Right atrium auricular region (tissue), 2 donors: Measurements from ENCODE around the gene SSC4D. TPM values are rescaled to one million over a fixed set of nuclear protein-coding genes. Genes with fewer than 3 reads are reported as not detected.
"Not testable (repeated sequence)": the region's sequence is repeated elsewhere in the genome, so short reads cannot be mapped to it uniquely, and the experiment has no call there.

Experiments
- DNase-seq: peaks from one replicate; pipeline ENCODE4 v3.0.0-alpha.2; 2019; ENCODE audit warnings: low spot score
- H3K27ac ChIP-seq, 2 donors: fragments of 200-600 bp; sonication (generic); 1 replicate in 1 of 2; 2 replicates in 1 of 2; pipeline ENCODE4 v1.5.1; 2016 to 2019
- H3K27me3 ChIP-seq, 2 donors: fragments of 200-600 bp; sonication (generic); one replicate each; pipeline versions ENCODE4 v1.5.1 to v1.6.0; 2017 to 2019
- H3K36me3 ChIP-seq: fragments of 200-600 bp; sonication (generic); one replicate; pipeline ENCODE4 v1.5.1; 2016
- H3K4me1 ChIP-seq, 2 donors: fragments of 200-600 bp; sonication (generic); one replicate each; pipeline versions ENCODE4 v1.5.1 to v1.6.0; 2017 to 2019
- H3K4me3 ChIP-seq, 2 donors: fragments of 200-600 bp; sonication (generic); 1 replicate in 1 of 2; 2 replicates in 1 of 2; pipeline ENCODE4 v1.5.1; 2017 to 2019; ENCODE audit warnings: mild to moderate bottlenecking in 1 of 2, moderate library complexity in 1 of 2
- H3K9me3 ChIP-seq, 2 donors: fragments of 200-600 bp; sonication (generic); one replicate each; pipeline ENCODE4 v1.5.1; 2019
- total RNA-seq, 2 donors: library from RNA; depleted of rRNA; stranded (reverse); fragments of >200 nt; gene quantifications; one replicate each; pipeline ENCODE4 v1.1.0, GENCODE V29; 2016
- TF ChIP-seq, protein P1 (sequence below), 2 donors: fragments of 200-600 bp; sonication (generic); IDR thresholded peaks; one replicate each; pipeline ENCODE4 v1.5.1; 2019; ENCODE audit warnings: antibody characterized with exemption in 2 of 2

The SSC4D gene
- total RNA-seq, 2 donors from 2014 or later = 0.35 to 0.37 TPM

GRCh38 chr7:76400248-76400647 lies 9.2 kb downstream of the SSC4D start:
- Histone ChIP-seq H3K4me1 (peaks cover 0 to 13% of the 10 kb centered on the region in 2 donors), H3K36me3 (no peaks in the 10 kb centered on the region), H3K27me3 (no peaks in the 10 kb centered on the region), H3K27ac (no peak overlapping the region), H3K4me3 (no peak overlapping the region), H3K9me3 (no peaks in the 10 kb centered on the region)
- no peak for DNase-seq
- TF ChIP-seq, protein P1, sequence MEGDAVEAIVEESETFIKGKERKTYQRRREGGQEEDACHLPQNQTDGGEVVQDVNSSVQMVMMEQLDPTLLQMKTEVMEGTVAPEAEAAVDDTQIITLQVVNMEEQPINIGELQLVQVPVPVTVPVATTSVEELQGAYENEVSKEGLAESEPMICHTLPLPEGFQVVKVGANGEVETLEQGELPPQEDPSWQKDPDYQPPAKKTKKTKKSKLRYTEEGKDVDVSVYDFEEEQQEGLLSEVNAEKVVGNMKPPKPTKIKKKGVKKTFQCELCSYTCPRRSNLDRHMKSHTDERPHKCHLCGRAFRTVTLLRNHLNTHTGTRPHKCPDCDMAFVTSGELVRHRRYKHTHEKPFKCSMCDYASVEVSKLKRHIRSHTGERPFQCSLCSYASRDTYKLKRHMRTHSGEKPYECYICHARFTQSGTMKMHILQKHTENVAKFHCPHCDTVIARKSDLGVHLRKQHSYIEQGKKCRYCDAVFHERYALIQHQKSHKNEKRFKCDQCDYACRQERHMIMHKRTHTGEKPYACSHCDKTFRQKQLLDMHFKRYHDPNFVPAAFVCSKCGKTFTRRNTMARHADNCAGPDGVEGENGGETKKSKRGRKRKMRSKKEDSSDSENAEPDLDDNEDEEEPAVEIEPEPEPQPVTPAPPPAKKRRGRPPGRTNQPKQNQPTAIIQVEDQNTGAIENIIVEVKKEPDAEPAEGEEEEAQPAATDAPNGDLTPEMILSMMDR (IDR thresholded peaks at IDR 0.05) = no peak

DNA sequence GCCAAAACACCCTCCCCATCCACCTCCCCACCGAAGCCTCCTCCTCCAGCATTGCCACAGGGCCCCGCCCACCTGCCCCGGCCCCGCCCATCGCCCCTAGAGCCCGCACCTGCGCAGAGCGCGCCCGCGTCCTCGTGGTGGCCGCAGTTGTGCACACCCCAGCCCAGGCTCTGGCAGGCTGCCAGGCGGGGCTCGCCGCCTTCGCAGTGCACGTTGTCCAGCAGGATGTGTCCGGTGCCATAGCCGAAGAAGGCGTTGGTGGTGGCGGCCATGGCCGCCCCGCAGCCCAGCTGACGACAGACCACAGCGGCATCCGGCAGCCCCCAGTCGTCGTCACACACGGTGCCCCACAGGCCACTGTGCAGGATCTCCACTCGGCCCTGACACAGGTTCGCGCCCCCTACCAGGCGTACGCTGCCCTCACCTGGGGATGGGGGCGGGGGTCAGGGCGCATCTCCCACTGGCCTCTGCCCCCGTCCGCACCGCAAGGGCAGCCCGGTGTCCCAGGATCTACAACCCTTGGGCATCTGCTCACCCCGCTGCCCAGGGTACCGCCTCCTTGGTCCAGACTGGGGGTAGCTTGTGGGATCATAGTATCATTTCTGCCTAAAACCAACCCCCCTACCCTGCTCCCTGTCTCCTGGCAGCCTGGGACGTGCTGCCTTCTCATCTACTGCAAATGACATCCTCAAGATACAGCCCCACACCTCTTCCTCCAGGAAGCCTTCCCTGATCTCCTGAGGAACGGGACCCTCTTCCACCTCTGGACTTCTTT lies 11.9 kb downstream of the SSC4D start:
- H3K4me1 ChIP-seq = peaks cover 0 to 24% of the 10 kb centered on the region in 2 donors
- H3K36me3 ChIP-seq = no peaks in the 10 kb centered on the region
- TF ChIP-seq, protein P1 (IDR thresholded peaks at IDR 0.05) = no peak
- no peaks in the 10 kb centered on the region for H3K27me3 ChIP-seq
- no peak overlapping the region for H3K27ac ChIP-seq
- DNase-seq = peak; percentile 76
- H3K9me3 ChIP-seq = no peaks in the 10 kb centered on the region
- peak overlapping the region; percentile 37 to 57 for H3K4me3 ChIP-seq

GRCh38 chr7:76396864-76397263 lies 12.6 kb downstream of the SSC4D start:
- Histone ChIP-seq H3K36me3 (no peaks in the 10 kb centered on the region), H3K4me1 (peaks cover 0 to 26% of the 10 kb centered on the region in 2 donors), H3K27me3 (no peaks in the 10 kb centered on the region), H3K4me3 (peak overlapping the region in 1 of 2 donors; percentile 57), H3K27ac (no peak overlapping the region), H3K9me3 (no peaks in the 10 kb centered on the region)
- DNase-seq = no peak
- TF ChIP-seq, protein P1 (IDR thresholded peaks at IDR 0.05) = no peak

DNA sequence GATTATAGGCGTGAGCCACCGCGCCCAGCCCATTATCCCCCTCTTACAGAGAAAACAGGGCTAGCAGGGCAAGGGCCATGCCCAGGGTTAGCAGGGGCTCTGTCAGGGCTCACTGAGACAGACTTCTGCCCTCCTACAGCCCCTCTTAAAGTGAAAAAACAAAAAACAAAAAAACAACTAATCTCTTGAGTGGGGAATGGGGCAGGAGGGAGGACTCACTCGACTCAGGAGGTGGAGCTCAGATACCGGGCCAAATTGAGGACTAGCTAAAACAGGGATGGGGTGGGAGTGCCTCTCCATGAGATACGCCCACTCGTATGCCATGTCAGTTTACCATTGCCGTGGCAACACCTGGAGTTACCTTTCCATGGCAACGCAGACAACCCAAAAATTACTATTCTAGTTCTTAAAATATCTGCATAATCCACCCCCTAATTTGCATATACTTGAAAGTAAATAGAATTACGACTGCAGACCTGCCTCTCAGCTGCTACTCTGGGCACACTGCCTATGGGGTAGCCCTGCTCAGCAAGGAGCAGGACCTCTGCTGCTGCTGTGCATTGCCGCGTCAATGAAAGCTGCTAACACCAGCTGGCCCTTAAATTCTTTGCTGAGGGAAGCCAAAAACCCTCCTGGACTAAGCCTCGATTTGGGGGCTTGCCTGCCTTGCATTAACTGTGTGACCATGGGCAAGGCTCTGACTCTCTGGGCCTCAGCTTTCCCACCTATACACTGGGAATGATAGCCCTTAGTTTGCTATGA lies 13.4 kb downstream of the SSC4D start:
- no peak overlapping the region for H3K27ac ChIP-seq
- no peaks in the 10 kb centered on the region for H3K9me3 ChIP-seq
- no peak overlapping the region for H3K4me3 ChIP-seq
- no peak for DNase-seq
- no peaks in the 10 kb centered on the region for H3K36me3 ChIP-seq
- no peaks in the 10 kb centered on the region for H3K27me3 ChIP-seq
- peaks cover 0 to 26% of the 10 kb centered on the region in 2 donors for H3K4me1 ChIP-seq
- TF ChIP-seq, protein P1 (IDR thresholded peaks at IDR 0.05) = no peak

- not testable (repeated sequence) for H3K27me3 ChIP-seq, DNase-seq, H3K27ac ChIP-seq, H3K4me3 ChIP-seq, H3K36me3 ChIP-seq, H3K9me3 ChIP-seq
- peaks cover 0 to 26% of the 10 kb centered on the region in 2 donors for H3K4me1 ChIP-seq
These were observed 13.9 kb downstream of the SSC4D start for GRCh38 chr7:76395605-76395964.

DNA sequence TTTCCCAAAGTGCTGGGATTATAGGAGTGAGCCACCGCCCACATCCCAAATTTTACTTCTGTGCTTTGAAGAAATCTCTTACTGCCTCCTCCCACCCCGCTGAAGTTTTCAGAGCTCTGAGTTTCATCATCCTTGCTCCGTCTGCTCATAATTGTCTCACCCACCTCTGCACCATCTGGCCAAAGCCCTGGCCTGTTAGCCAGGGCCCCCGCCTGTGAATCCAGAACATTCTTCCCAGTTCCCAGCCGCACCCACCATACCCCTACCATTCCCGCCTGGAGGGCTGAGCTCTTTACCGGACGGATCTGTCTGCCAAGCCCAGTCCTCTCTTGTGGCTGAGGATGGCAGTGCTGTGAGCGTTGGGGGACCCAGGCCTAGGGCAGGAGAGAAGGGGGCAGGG lies 14.5 kb downstream of the SSC4D start:
- no peaks in the 10 kb centered on the region for H3K27me3 ChIP-seq
- TF ChIP-seq, protein P1 (IDR thresholded peaks at IDR 0.05) = no peak
- no peak for DNase-seq
- H3K36me3 ChIP-seq = no peaks in the 10 kb centered on the region
- H3K4me3 ChIP-seq = no peak overlapping the region
- H3K9me3 ChIP-seq = no peaks in the 10 kb centered on the region
- no peak overlapping the region for H3K27ac ChIP-seq
- H3K4me1 ChIP-seq = peaks cover 0 to 26% of the 10 kb centered on the region in 2 donors
